Breast epithelium (tissue), 4 donors: Measurements from ENCODE around the gene CTNNA2. TPM values are rescaled to one million over a fixed set of nuclear protein-coding genes. Genes with fewer than 3 reads are reported as not detected.

ENCODE experiments used
- DNase-seq, 2 donors: peaks; one replicate each; pipeline ENCODE4 v3.0.0-alpha.2; 2019; ENCODE audit warnings: low spot score in 2 of 2
- H3K27ac ChIP-seq, 2 donors: fragments of 200-600 bp; sonication (generic) in 1 of 2; one replicate each; pipeline ENCODE4 v1.5.1; 2016 to 2019; ENCODE audit warnings: mild to moderate bottlenecking in 1 of 2
- H3K27me3 ChIP-seq, 2 donors: fragments of 200-600 bp; sonication (generic) in 1 of 2; one replicate each; pipeline versions ENCODE4 v1.5.1 to v1.6.0; 2017 to 2019; ENCODE audit warnings: control low read depth in 1 of 2, mild to moderate bottlenecking in 1 of 2
- H3K36me3 ChIP-seq: fragments of 200-600 bp; one replicate; pipeline ENCODE4 v1.5.1; 2019
- H3K4me1 ChIP-seq, 2 donors: fragments of 200-600 bp; sonication (generic); one replicate each; pipeline ENCODE4 v1.5.1; 2016 to 2019; ENCODE audit warnings: control low read depth in 1 of 2
- H3K4me3 ChIP-seq, 3 donors: fragments of 200-600 bp; sonication (generic); 1 replicate in 2 of 3; 2 replicates in 1 of 3; pipeline ENCODE4 v1.5.1; 2016 to 2019; ENCODE audit warnings: mild to moderate bottlenecking in 3 of 3, moderate library complexity in 2 of 3
- H3K9me3 ChIP-seq, 2 donors: fragments of 200-600 bp; sonication (generic) in 1 of 2; one replicate each; pipeline ENCODE4 v1.5.1; 2016 to 2019; ENCODE audit warnings: control low read depth in 1 of 2
- CTCF ChIP-seq, 3 donors: fragments of 450-650 bp; IDR thresholded peaks; one replicate each; pipeline ENCODE4 v1.5.1; 2016 to 2017; ENCODE audit warnings: antibody characterized with exemption in 3 of 3, mild to moderate bottlenecking in 3 of 3, moderate library complexity in 3 of 3
- POLR2A ChIP-seq: fragments of 450-650 bp; IDR thresholded peaks from one replicate; pipeline ENCODE4 v1.6.1; 2016; ENCODE audit warnings: antibody characterized with exemption, mild to moderate bottlenecking, moderate library complexity
- POLR2AphosphoS5 ChIP-seq, 3 donors: sonication (generic); formaldehyde crosslinking; IDR thresholded peaks; one replicate each; pipeline ENCODE4 v1.6.1; 2017; ENCODE audit warnings: antibody characterized with exemption in 3 of 3
- intact Hi-C: fragments of 100-400 bp; cut with DNase I; formaldehyde crosslinking; loops from one replicate; pipeline ENCODE4 v1.15.1; 2023; ENCODE audit warnings: low total_unique reads
- total RNA-seq, 3 donors: library from RNA; depleted of rRNA; stranded (reverse); fragments of >200 nt; gene quantifications; one replicate each; pipeline ENCODE4 v1.1.0, GENCODE V29; 2016

The CTNNA2 gene
- total RNA-seq, 3 donors from 2014 or later = 0.16 TPM; not detected in 2

- TF ChIP-seq CTCF (IDR thresholded peaks at IDR 0.05) (no peak), POLR2AphosphoS5 (IDR thresholded peaks at IDR 0.05) (no peak), POLR2A (no peak)
- Histone ChIP-seq H3K27ac (no peak overlapping the region), H3K4me1 (no peaks in the 10 kb centered on the region), H3K27me3 (no peaks in the 10 kb centered on the region), H3K4me3 (no peak overlapping the region), H3K9me3 (no peaks in the 10 kb centered on the region), H3K36me3 (no peaks in the 10 kb centered on the region)
- intact Hi-C loops = loop anchor here (10.0 kb wide), 1 partner anchor 932 kb away; no protein-coding TSS in a partner anchor
- no peak for DNase-seq
Observed at GRCh38 chr2:79612999-79613398, 100.1 kb downstream of the CTNNA2 start.

GRCh38 chr2:79619442-79619841 is 106.6 kb downstream of the CTNNA2 start:
- H3K36me3 ChIP-seq = no peaks in the 10 kb centered on the region
- no peak overlapping the region for H3K27ac ChIP-seq
- H3K4me3 ChIP-seq = no peak overlapping the region
- no peaks in the 10 kb centered on the region for H3K4me1 ChIP-seq
- DNase-seq = no peak
- H3K27me3 ChIP-seq = peaks cover 0 to 3% of the 10 kb centered on the region in 2 donors
- intact Hi-C loops = loop anchor here (10.0 kb wide), 1 partner anchor 925 kb away; no protein-coding TSS in a partner anchor
- TF ChIP-seq POLR2A = no peak
- TF ChIP-seq CTCF (IDR thresholded peaks at IDR 0.05) = no peak
- no peak for TF ChIP-seq POLR2AphosphoS5 (IDR thresholded peaks at IDR 0.05)
- H3K9me3 ChIP-seq = no peaks in the 10 kb centered on the region

GRCh38 chr2:79619976-79620375 is 107.1 kb downstream of the CTNNA2 start:
- no peaks in the 10 kb centered on the region for H3K9me3 ChIP-seq
- H3K4me3 ChIP-seq = no peak overlapping the region
- H3K36me3 ChIP-seq = no peaks in the 10 kb centered on the region
- TF ChIP-seq POLR2AphosphoS5 (IDR thresholded peaks at IDR 0.05) (no peak), CTCF (IDR thresholded peaks at IDR 0.05) (no peak), POLR2A (no peak)
- H3K27me3 ChIP-seq = peaks cover 0 to 3% of the 10 kb centered on the region in 2 donors
- intact Hi-C loops = loop anchor here (10.0 kb wide), 1 partner anchor 925 kb away; no protein-coding TSS in a partner anchor
- DNase-seq = no peak
- H3K4me1 ChIP-seq = no peaks in the 10 kb centered on the region
- H3K27ac ChIP-seq = no peak overlapping the region

- no peak for TF ChIP-seq CTCF (IDR thresholded peaks at IDR 0.05)
- no peak for TF ChIP-seq POLR2AphosphoS5 (IDR thresholded peaks at IDR 0.05)
- no peak for TF ChIP-seq POLR2A
- Histone ChIP-seq H3K27me3 (peaks cover 0 to 3% of the 10 kb centered on the region in 2 donors), H3K36me3 (no peaks in the 10 kb centered on the region), H3K4me1 (no peaks in the 10 kb centered on the region), H3K27ac (no peak overlapping the region), H3K9me3 (no peaks in the 10 kb centered on the region), H3K4me3 (no peak overlapping the region)
- intact Hi-C loops = no loop called here
- no peak for DNase-seq
Observed at GRCh38 chr2:79620679-79621078, 107.8 kb downstream of the CTNNA2 start.

GRCh38 chr2:79621252-79621651 is 108.4 kb downstream of the CTNNA2 start:
- H3K27ac ChIP-seq = no peak overlapping the region
- no peaks in the 10 kb centered on the region for H3K4me1 ChIP-seq
- intact Hi-C loops = no loop called here
- no peaks in the 10 kb centered on the region for H3K9me3 ChIP-seq
- H3K4me3 ChIP-seq = no peak overlapping the region
- no peaks in the 10 kb centered on the region for H3K36me3 ChIP-seq
- no peak for DNase-seq
- TF ChIP-seq POLR2A (no peak), POLR2AphosphoS5 (IDR thresholded peaks at IDR 0.05) (no peak), CTCF (IDR thresholded peaks at IDR 0.05) (no peak)
- peaks cover 0 to 3% of the 10 kb centered on the region in 2 donors for H3K27me3 ChIP-seq
